GM19099 (cell line): ENCODE results near the gene GNB1.

ENCODE experiments used
- POLR2A ChIP-seq: IDR thresholded peaks from 3 replicates; pipeline ENCODE4 v1.6.1; 2011; ENCODE audit warnings: low read depth; ENCODE audit not compliant: insufficient read length; ENCODE audit errors: extremely low read depth

The GNB1 gene

GRCh38 chr1:1872329-1872994 lies 18.4 kb downstream of the GNB1 start:
- no peak for TF ChIP-seq POLR2A

GRCh38 chr1:1869469-1869868 lies 21.4 kb downstream of the GNB1 start:
- TF ChIP-seq POLR2A: no peak

- TF ChIP-seq POLR2A: no peak
These were observed 23.7 kb downstream of the GNB1 start for GRCh38 chr1:1867164-1867563.

- TF ChIP-seq POLR2A: no peak
These were observed 27.9 kb downstream of the GNB1 start for GRCh38 chr1:1862905-1863547.

- no peak for TF ChIP-seq POLR2A
These were observed 29.6 kb downstream of the GNB1 start for GRCh38 chr1:1861339-1861730.

GRCh38 chr1:1858382-1859086 lies 32.4 kb downstream of the GNB1 start:
- no peak for TF ChIP-seq POLR2A

- no peak for TF ChIP-seq POLR2A
These were observed 33.7 kb downstream of the GNB1 start for GRCh38 chr1:1857096-1857703.

GRCh38 chr1:1853593-1854257 lies 37.2 kb downstream of the GNB1 start:
- TF ChIP-seq POLR2A: no peak

- no peak for TF ChIP-seq POLR2A
These were observed 38.1 kb downstream of the GNB1 start for GRCh38 chr1:1852619-1853414.

- no peak for TF ChIP-seq POLR2A
These were observed 43.0 kb downstream of the GNB1 start for GRCh38 chr1:1847890-1848289.

GRCh38 chr1:1847061-1847850 lies 43.6 kb downstream of the GNB1 start:
- TF ChIP-seq POLR2A: no peak

GRCh38 chr1:1846386-1846918 lies 44.4 kb downstream of the GNB1 start:
- TF ChIP-seq POLR2A: no peak

GRCh38 chr1:1842360-1843146 lies 48.3 kb downstream of the GNB1 start:
- no peak for TF ChIP-seq POLR2A

- TF ChIP-seq POLR2A: no peak
These were observed 49.3 kb downstream of the GNB1 start for GRCh38 chr1:1841575-1841995.
